Fibroblast of lung (primary cell): ENCODE measurements around the gene ST6GALNAC4. TPM values are rescaled to one million over a fixed set of nuclear protein-coding genes. Genes with fewer than 3 reads are reported as not detected.

ENCODE experiments used
- DNase-seq, 2 donors: peaks; one replicate each; pipeline versions ENCODE4 v3.0.0 to v3.0.0-alpha.2; 2010; ENCODE audit warnings: low read depth in 2 of 2
- H2AFZ ChIP-seq: 2 replicates; pipeline ENCODE4 v1.5.1; 2012; ENCODE audit warnings: low read length, control low read depth, inconsistent platforms
- H3K27ac ChIP-seq: 2 replicates; pipeline ENCODE4 v1.5.1; 2011; ENCODE audit warnings: low read length, control low read depth; ENCODE audit not compliant: insufficient read depth
- H3K27me3 ChIP-seq: 2 replicates; pipeline ENCODE4 v1.5.1; 2011; ENCODE audit warnings: mild to moderate bottlenecking, low read length; ENCODE audit not compliant: control insufficient read depth, insufficient read depth
- H3K36me3 ChIP-seq: 2 replicates; pipeline ENCODE4 v1.5.1; 2011; ENCODE audit warnings: low read length; ENCODE audit not compliant: control insufficient read depth, insufficient read depth
- H3K4me1 ChIP-seq: 2 replicates; pipeline ENCODE4 v1.5.1; 2011; ENCODE audit warnings: low read length; ENCODE audit not compliant: control insufficient read depth, insufficient read depth; ENCODE audit errors: extremely low read depth
- H3K4me2 ChIP-seq: 2 replicates; pipeline ENCODE4 v1.5.1; 2011; ENCODE audit warnings: low read length, control low read depth; ENCODE audit not compliant: insufficient read depth; ENCODE audit errors: extremely low read depth
- H3K4me3 ChIP-seq, 4 experiments: fragments of 200-600 bp in 1 of 4; sonication (generic) in 1 of 4; replicated peaks in 1 of 4; 2 replicates each; pipeline ENCODE4 v1.5.1; 2011 to 2016; ENCODE audit warnings: low read length in 4 of 4, low read depth in 3 of 4, mild to moderate bottlenecking in 3 of 4, control low read depth in 2 of 4, inconsistent platforms in 1 of 4, mixed read lengths in 1 of 4; ENCODE audit not compliant: insufficient read depth in 1 of 4; ENCODE audit errors: control extremely low read depth in 1 of 4
- H3K79me2 ChIP-seq: 2 replicates; pipeline ENCODE4 v1.5.1; 2012; ENCODE audit warnings: mild to moderate bottlenecking, low read length, inconsistent platforms; ENCODE audit not compliant: control insufficient read depth, insufficient read depth
- H3K9ac ChIP-seq: 2 replicates; pipeline ENCODE4 v1.5.1; 2011; ENCODE audit warnings: mild to moderate bottlenecking, low read length, control low read depth; ENCODE audit not compliant: insufficient read depth
- H3K9me3 ChIP-seq: 2 replicates; pipeline ENCODE4 v1.5.1; 2012; ENCODE audit warnings: low read depth, low read length; ENCODE audit not compliant: control insufficient read depth, insufficient read depth
- H4K20me1 ChIP-seq: 2 replicates; pipeline ENCODE4 v1.5.1; 2011; ENCODE audit warnings: low read length; ENCODE audit not compliant: control insufficient read depth, insufficient read depth; ENCODE audit errors: extremely low read depth
- CTCF ChIP-seq, 2 donors: IDR thresholded peaks in 1 of 2; conservative IDR thresholded peaks in 1 of 2; 1 replicate in 1 of 2; 2 replicates in 1 of 2; pipeline ENCODE4 v1.5.1; 2011 to 2012; ENCODE audit warnings: low read length in 2 of 2, control low read depth in 1 of 2, inconsistent platforms in 1 of 2, low read depth in 1 of 2, mild to moderate bottlenecking in 1 of 2
- EZH2 ChIP-seq: IDR thresholded peaks from 2 replicates; pipeline ENCODE4 v1.5.1; 2012; ENCODE audit warnings: low read length, control low read depth, mild to moderate bottlenecking; ENCODE audit errors: missing control alignments
- polyA plus RNA-seq, 2 donors: library from polyadenylated mRNA; depleted of rRNA in 1 of 2; stranded (reverse) in 1 of 2; unstranded in 1 of 2; fragments of >200 nt; gene quantifications; 2 replicates each; pipeline ENCODE4 v1.2.1, GENCODE V29; 2011 to 2012; ENCODE audit warnings: missing spikeins in 1 of 2
- total RNA-seq: library from RNA; depleted of rRNA; stranded (reverse); fragments of >200 nt; gene quantifications from 2 replicates; pipeline ENCODE4 v1.2.1, GENCODE V29; 2014

The ST6GALNAC4 gene
- total and polyA plus RNA-seq, 2 donors (not counting 1 experiment from before 2014, with no cell fraction given): 16.4 to 28.1 TPM

- peak overlapping the region; percentile 64 for H3K4me2 ChIP-seq
- no peaks in the 10 kb centered on the region for H3K36me3 ChIP-seq
- no peaks in the 10 kb centered on the region for H3K27me3 ChIP-seq
- TF ChIP-seq EZH2: no peak
- no peak for TF ChIP-seq CTCF (conservative IDR thresholded peaks at IDR 0.05 in 1 of 2, IDR thresholded peaks at IDR 0.05 in 1 of 2; ENCODE audit: low read depth in 1 of 2, low read length in 2 of 2)
- DNase-seq: peak; percentile 92 to 95
- H3K9me3 ChIP-seq: no peaks in the 10 kb centered on the region
- H3K4me3 ChIP-seq: no peak overlapping the region
- no peak overlapping the region for H3K9ac ChIP-seq
- no peaks in the 10 kb centered on the region for H4K20me1 ChIP-seq
- H3K4me1 ChIP-seq: peaks cover 27% of the 10 kb centered on the region
- peak overlapping the region; percentile 85 for H3K27ac ChIP-seq
- H3K79me2 ChIP-seq: no peaks in the 10 kb centered on the region
- H2AFZ ChIP-seq: no peak overlapping the region
These were observed 6.9 kb upstream of the ST6GALNAC4 start for GRCh38 chr9:127923771-127924170.

- no peaks in the 10 kb centered on the region for H4K20me1 ChIP-seq
- no peak overlapping the region for H3K9ac ChIP-seq
- no peak for TF ChIP-seq CTCF (conservative IDR thresholded peaks at IDR 0.05 in 1 of 2, IDR thresholded peaks at IDR 0.05 in 1 of 2; ENCODE audit: low read depth in 1 of 2, low read length in 2 of 2)
- TF ChIP-seq EZH2: no peak
- H2AFZ ChIP-seq: no peak overlapping the region
- H3K4me3 ChIP-seq: no peak overlapping the region
- no peaks in the 10 kb centered on the region for H3K36me3 ChIP-seq
- no peak for DNase-seq
- no peaks in the 10 kb centered on the region for H3K79me2 ChIP-seq
- H3K4me2 ChIP-seq: no peak overlapping the region
- H3K27ac ChIP-seq: peak overlapping the region; percentile 85
- H3K9me3 ChIP-seq: no peaks in the 10 kb centered on the region
- H3K4me1 ChIP-seq: peaks cover 32% of the 10 kb centered on the region
- H3K27me3 ChIP-seq: no peaks in the 10 kb centered on the region
These were observed 6.2 kb upstream of the ST6GALNAC4 start for GRCh38 chr9:127923046-127923445.

GRCh38 chr9:127921557-127922120 lies 4.8 kb upstream of the ST6GALNAC4 start:
- DNase-seq: peak in 1 of 2 donors; percentile 55
- Histone ChIP-seq H3K36me3 (no peaks in the 10 kb centered on the region), H3K79me2 (no peaks in the 10 kb centered on the region), H3K4me2 (peak overlapping the region; percentile 92), H3K27ac (no peak overlapping the region), H2AFZ (no peak overlapping the region), H3K4me1 (peaks cover 35% of the 10 kb centered on the region), H3K27me3 (no peaks in the 10 kb centered on the region), H4K20me1 (no peaks in the 10 kb centered on the region), H3K9ac (peak overlapping the region; percentile 32), H3K9me3 (no peaks in the 10 kb centered on the region), H3K4me3 (peak overlapping the region in 2 of 4 experiments; percentile 17 to 38)
- TF ChIP-seq EZH2: no peak
- peak; percentile 64 to 79 for TF ChIP-seq CTCF (conservative IDR thresholded peaks at IDR 0.05 in 1 of 2, IDR thresholded peaks at IDR 0.05 in 1 of 2; ENCODE audit: low read depth in 1 of 2, low read length in 2 of 2)
